ENCODE data around the gene THADA.

Gene THADA

DNA sequence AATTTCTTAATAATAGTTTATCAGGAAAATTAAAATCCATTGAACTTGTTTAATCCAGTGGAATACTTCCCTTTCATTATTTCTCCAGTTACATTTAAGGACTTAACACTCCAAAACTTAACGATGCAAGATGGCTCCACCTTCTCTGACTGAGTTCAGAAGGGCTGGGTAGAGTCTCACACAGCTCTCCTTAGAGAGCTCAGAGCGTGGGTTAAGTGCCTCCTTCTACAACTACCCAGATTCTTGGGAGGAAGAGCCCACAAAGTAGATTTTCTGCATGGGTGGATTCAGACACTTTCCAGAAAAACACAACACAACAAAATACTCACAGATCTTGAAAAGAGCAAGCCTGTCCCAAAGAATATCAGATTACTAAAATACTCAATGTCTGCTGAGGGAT lies 130.6 kb downstream of the THADA start:
- DNase-seq (ENCODE audit: low read depth): no peak
- TF ChIP-seq, protein P1, sequence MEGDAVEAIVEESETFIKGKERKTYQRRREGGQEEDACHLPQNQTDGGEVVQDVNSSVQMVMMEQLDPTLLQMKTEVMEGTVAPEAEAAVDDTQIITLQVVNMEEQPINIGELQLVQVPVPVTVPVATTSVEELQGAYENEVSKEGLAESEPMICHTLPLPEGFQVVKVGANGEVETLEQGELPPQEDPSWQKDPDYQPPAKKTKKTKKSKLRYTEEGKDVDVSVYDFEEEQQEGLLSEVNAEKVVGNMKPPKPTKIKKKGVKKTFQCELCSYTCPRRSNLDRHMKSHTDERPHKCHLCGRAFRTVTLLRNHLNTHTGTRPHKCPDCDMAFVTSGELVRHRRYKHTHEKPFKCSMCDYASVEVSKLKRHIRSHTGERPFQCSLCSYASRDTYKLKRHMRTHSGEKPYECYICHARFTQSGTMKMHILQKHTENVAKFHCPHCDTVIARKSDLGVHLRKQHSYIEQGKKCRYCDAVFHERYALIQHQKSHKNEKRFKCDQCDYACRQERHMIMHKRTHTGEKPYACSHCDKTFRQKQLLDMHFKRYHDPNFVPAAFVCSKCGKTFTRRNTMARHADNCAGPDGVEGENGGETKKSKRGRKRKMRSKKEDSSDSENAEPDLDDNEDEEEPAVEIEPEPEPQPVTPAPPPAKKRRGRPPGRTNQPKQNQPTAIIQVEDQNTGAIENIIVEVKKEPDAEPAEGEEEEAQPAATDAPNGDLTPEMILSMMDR (IDR thresholded peaks at IDR 0.05; ENCODE audit: control insufficient read depth, insufficient read depth, low read depth, low read length, missing control alignments): no peak
- H3K4me3 ChIP-seq (ENCODE audit: control insufficient read depth, low read depth, low read length): no peak overlapping the region

DNA sequence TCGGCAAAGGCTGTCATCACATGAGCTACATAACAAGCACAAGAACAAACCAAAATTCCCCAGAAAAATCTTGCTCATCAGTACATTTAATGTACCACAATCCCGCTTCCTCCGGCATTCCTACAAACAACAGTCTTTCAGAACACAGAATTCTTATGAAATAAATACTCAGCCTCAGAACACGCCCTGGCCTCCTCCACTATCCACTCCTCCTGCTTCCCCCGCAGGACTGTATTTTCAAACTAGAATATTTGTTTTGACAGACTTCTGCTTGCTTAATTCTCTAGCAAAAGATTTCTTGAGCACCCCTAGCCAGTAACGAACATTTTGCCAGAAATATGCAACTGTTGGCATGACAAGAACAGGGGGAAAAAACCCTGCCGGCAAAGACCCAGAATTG lies 131.2 kb downstream of the THADA start:
- no peak overlapping the region for H3K4me3 ChIP-seq (ENCODE audit: control insufficient read depth, low read depth, low read length)
- DNase-seq (ENCODE audit: low read depth): no peak
- TF ChIP-seq, protein P1 (IDR thresholded peaks at IDR 0.05; ENCODE audit: control insufficient read depth, insufficient read depth, low read depth, low read length, missing control alignments): no peak

DNA sequence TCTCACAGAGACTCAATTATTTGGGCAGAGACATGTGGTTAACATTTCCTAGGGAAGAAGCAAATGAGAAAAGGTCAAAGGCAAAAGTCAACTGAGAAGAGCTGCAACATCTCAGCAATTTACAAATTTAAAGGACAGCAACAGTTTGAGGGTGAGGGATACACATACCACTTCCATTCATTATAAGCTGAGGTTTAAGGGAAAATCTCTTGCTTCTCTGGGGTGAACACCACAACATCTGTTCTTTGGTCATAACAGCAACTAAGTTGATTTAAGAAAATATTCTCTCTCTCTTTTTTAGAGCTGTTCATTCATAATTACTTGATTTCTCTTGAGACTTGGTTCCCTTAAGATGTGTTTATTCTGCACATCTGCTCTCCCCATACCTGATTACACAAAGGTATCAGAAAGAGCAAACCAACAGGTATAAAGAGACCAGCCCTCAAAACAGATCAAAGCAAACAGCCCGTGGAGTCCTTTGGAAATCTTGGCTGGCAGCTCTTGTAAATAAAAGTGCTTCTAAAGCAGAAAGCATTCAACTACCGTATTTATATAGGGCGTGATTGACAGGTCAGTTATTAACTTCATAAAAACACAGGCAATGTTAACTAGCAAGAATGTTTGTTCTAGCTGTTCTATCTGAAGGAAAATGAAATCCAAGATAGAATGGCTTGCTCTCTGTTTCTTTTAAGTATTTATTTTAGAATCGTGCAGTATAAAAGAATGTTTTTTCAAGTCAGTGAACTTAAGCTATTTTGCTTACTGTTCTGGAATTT lies 132.8 kb downstream of the THADA start:
- TF ChIP-seq, protein P1 (IDR thresholded peaks at IDR 0.05; ENCODE audit: control insufficient read depth, insufficient read depth, low read depth, low read length, missing control alignments): no peak

DNA sequence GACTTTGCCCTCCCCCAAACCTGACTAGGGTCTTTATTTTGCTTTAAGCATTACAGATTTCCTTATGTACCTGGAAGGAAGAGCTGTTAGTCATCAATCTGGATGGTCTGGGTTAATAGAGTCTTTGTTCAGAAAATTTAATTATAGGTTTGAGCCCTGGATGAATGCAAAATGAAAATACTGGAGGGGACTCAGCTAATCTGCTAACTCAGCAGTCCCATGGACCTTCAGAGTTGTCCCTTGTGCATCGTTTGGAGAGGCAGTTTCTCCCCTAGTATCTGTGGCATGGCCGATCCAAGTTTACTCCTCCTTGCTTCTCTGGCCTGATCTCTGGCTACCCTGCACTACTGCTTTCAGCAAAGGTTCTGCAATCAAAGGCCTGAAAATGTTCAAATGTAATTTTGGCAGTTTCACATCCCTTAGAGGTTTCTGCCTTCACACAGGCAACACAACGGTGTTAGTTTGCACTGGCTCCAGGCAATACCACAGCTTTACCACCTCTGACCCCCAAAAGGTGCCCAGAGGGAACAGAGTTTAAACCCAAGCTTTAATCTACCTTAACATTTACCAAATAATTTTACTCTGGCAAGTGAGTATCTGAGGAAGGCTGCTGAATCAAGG lies 134.3 kb downstream of the THADA start:
- no peak for DNase-seq (ENCODE audit: low read depth)
- H3K4me3 ChIP-seq (ENCODE audit: control insufficient read depth, low read depth, low read length): no peak overlapping the region
- TF ChIP-seq, protein P1 (IDR thresholded peaks at IDR 0.05; ENCODE audit: control insufficient read depth, insufficient read depth, low read depth, low read length, missing control alignments): no peak

More for the DNA sequence above, 132.8 kb downstream of the THADA start:
- no peak for DNase-seq (ENCODE audit: low read depth)
- H3K4me3 ChIP-seq (ENCODE audit: control insufficient read depth, low read depth, low read length): no peak overlapping the region

DNA sequence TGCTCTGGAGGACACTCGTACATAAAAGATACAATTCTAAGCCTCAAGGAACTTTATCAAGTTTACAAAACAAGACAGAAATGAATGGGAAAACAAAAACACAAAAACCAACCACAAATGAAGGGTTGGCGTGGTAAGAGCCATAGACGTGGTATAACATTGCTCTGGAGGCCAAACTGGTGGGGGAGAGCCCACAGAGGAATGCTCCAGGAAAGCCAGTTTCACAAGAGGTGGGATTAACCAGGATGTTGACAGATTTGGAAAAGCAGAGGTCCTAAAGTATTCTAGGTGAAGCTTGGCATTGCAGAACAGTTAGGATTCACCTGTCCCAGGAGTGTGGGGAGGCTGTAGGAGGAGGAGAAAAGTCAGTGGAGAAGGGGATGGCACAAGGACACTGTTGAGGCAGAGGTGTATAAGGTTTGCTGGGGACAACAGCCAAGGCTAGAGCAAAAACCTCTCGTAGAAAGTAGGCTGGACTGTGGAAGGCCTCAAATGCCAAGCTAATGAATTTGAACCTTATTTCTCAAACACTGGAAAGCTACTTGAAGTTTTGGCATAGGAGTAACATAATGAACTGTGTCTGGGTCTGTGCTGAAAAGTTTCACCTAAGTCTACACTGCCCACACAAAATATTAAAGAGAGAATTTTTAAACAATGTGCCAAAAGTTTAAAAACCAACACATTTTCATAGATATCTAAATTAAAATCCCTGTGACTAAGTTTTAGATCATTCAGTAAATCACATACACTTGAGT lies 135.1 kb downstream of the THADA start:
- DNase-seq (ENCODE audit: low read depth): no peak
- TF ChIP-seq, protein P1 (IDR thresholded peaks at IDR 0.05; ENCODE audit: control insufficient read depth, insufficient read depth, low read depth, low read length, missing control alignments): no peak

DNA sequence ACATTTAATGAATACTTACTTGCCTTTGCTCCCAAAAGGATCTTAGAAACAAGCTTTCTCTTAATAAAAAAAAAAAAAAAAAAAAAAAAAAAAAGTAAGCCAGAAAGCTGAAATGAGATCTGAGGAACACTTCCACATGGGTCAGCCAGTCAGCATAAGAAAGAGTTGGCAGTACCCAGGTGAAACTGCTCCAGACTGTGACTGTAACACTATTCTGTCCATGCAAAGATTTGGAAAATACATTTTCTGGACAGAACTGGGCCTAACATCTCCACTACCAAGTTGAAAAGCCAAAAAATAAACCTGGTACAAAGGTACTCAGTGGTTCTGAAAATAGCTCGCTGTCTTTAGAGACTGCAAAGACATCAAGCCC lies 135.7 kb downstream of the THADA start:
- TF ChIP-seq, protein P1 (IDR thresholded peaks at IDR 0.05; ENCODE audit: control insufficient read depth, insufficient read depth, low read depth, low read length, missing control alignments): no peak
- H3K4me3 ChIP-seq (ENCODE audit: control insufficient read depth, low read depth, low read length): no peak overlapping the region
- DNase-seq (ENCODE audit: low read depth): no peak

More for the DNA sequence above, 135.1 kb downstream of the THADA start:
- H3K4me3 ChIP-seq (ENCODE audit: control insufficient read depth, low read depth, low read length): no peak overlapping the region

Data from AG09309 (cell line).